Retina (tissue), 1 donor: ENCODE results near the gene ARID2.

Experiments
- DNase-seq: peaks from one replicate; pipeline ENCODE4 v3.0.0-alpha.2; 2016

Gene ARID2

GRCh38 chr12:45946435-45946834 is 216.9 kb downstream of the ARID2 start:
- no peak for DNase-seq

DNA sequence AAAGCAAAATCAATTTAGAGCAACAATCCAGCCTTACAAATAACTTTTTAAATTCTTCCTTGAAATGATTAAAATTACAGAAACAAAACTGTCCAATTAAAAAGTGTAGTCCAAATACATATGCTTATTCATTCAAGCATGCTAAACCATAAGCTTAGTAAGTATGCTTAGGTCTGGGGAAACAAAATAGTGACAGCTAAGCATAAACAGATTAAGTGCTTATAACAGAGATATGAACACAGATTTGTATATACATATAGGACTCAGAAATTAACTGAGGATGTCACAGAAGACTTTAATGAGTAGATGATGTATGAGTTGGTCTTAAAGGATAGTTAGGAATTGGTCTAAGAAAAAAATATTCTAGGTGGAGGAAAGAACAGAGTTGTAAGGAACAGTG is 219.0 kb downstream of the ARID2 start:
- DNase-seq: no peak
